GM23338 (cell line): Measurements from ENCODE around the gene MAPK4.

ENCODE experiments used
- CREB1 ChIP-seq: fragments of 250-450 bp; sonication (Bioruptor Pico); IDR thresholded peaks from 2 replicates; pipeline ENCODE4 v1.5.0; 2020; ENCODE audit warnings: low read depth, mild to moderate bottlenecking, moderate library complexity
- CTCF ChIP-seq, 2 experiments: fragments of 200-600 bp in 1 of 2; sonication (generic) in 1 of 2; conservative IDR thresholded peaks; 2 replicates each; pipeline versions ENCODE4 v1.5.1 to v1.6.1; 2016 to 2017; ENCODE audit warnings: antibody characterized with exemption in 2 of 2, low read depth in 2 of 2, mild to moderate bottlenecking in 2 of 2, moderate library complexity in 1 of 2
- ETS1 ChIP-seq: IDR thresholded peaks from 2 replicates; pipeline ENCODE4 v1.6.1; 2016; ENCODE audit warnings: antibody characterized with exemption
- EZH2 ChIP-seq: fragments of 200-600 bp; sonication (generic); IDR thresholded peaks from one replicate; pipeline ENCODE4 v1.8.0; 2017; ENCODE audit warnings: antibody characterized with exemption, mild to moderate bottlenecking, low read depth; ENCODE audit not compliant: unreplicated experiment
- EZH2phosphoT487 ChIP-seq: fragments of 200-600 bp; sonication (generic); IDR thresholded peaks from one replicate; pipeline ENCODE4 v1.8.1; 2018; ENCODE audit warnings: antibody characterized with exemption; ENCODE audit not compliant: unreplicated experiment
- JUNB ChIP-seq: IDR thresholded peaks from one replicate; pipeline ENCODE4 v1.6.1; 2016; ENCODE audit warnings: antibody characterized with exemption; ENCODE audit not compliant: unreplicated experiment
- NANOG ChIP-seq: IDR thresholded peaks from 2 replicates; pipeline ENCODE4 v1.6.1; 2016; ENCODE audit warnings: antibody characterized with exemption, borderline replicate concordance
- POLR2AphosphoS5 ChIP-seq: IDR thresholded peaks from 2 replicates; pipeline ENCODE4 v1.6.1; 2016; ENCODE audit warnings: antibody characterized with exemption, low read depth
- REST ChIP-seq: IDR thresholded peaks from one replicate; pipeline ENCODE4 v1.6.1; 2018; ENCODE audit warnings: antibody characterized with exemption; ENCODE audit not compliant: unreplicated experiment
- STAT1 ChIP-seq: IDR thresholded peaks from one replicate; pipeline ENCODE4 v1.6.1; 2016; ENCODE audit warnings: antibody characterized with exemption; ENCODE audit not compliant: unreplicated experiment
- ZNF114 ChIP-seq: fragments of 250-450 bp; sonication (Bioruptor Pico); IDR thresholded peaks from 2 replicates; pipeline ENCODE4 v1.5.0; 2020; ENCODE audit warnings: mild to moderate bottlenecking, moderate library complexity
- ZNF331 ChIP-seq: fragments of 250-450 bp; sonication (Bioruptor Pico); IDR thresholded peaks from 2 replicates; pipeline ENCODE4 v1.5.0; 2020; ENCODE audit warnings: low read depth, mild to moderate bottlenecking, moderate library complexity

- TF ChIP-seq EZH2phosphoT487 (no peak), CTCF (conservative IDR thresholded peaks at IDR 0.05; ENCODE audit: low read depth in 2 of 2) (no peak), REST (no peak), EZH2 (no peak), POLR2AphosphoS5 (no peak), CREB1 (no peak), ETS1 (no peak), JUNB (no peak), ZNF331 (no peak), NANOG (no peak), STAT1 (no peak), ZNF114 (CRISPR knock-in tag) (no peak)
Measured at GRCh38 chr18:50751947-50752346, 192.1 kb downstream of the MAPK4 start.
